Fibroblast of lung (primary cell): ENCODE data around the gene MYORG. TPM values are rescaled to one million over a fixed set of nuclear protein-coding genes. Genes with fewer than 3 reads are reported as not detected.
A peak's percentile ranks its signal among the peaks of the same experiment; 100 is the strongest.

Experiments
- DNase-seq, 2 donors: peaks; one replicate each; pipeline versions ENCODE4 v3.0.0 to v3.0.0-alpha.2; 2010; ENCODE audit warnings: low read depth in 2 of 2
- H2AFZ ChIP-seq: 2 replicates; pipeline ENCODE4 v1.5.1; 2012; ENCODE audit warnings: low read length, control low read depth, inconsistent platforms
- H3K27ac ChIP-seq: 2 replicates; pipeline ENCODE4 v1.5.1; 2011; ENCODE audit warnings: low read length, control low read depth; ENCODE audit not compliant: insufficient read depth
- H3K27me3 ChIP-seq: 2 replicates; pipeline ENCODE4 v1.5.1; 2011; ENCODE audit warnings: mild to moderate bottlenecking, low read length; ENCODE audit not compliant: control insufficient read depth, insufficient read depth
- H3K36me3 ChIP-seq: 2 replicates; pipeline ENCODE4 v1.5.1; 2011; ENCODE audit warnings: low read length; ENCODE audit not compliant: control insufficient read depth, insufficient read depth
- H3K4me1 ChIP-seq: 2 replicates; pipeline ENCODE4 v1.5.1; 2011; ENCODE audit warnings: low read length; ENCODE audit not compliant: control insufficient read depth, insufficient read depth; ENCODE audit errors: extremely low read depth
- H3K4me2 ChIP-seq: 2 replicates; pipeline ENCODE4 v1.5.1; 2011; ENCODE audit warnings: low read length, control low read depth; ENCODE audit not compliant: insufficient read depth; ENCODE audit errors: extremely low read depth
- H3K4me3 ChIP-seq, 4 experiments: fragments of 200-600 bp in 1 of 4; sonication (generic) in 1 of 4; replicated peaks in 1 of 4; 2 replicates each; pipeline ENCODE4 v1.5.1; 2011 to 2016; ENCODE audit warnings: low read length in 4 of 4, low read depth in 3 of 4, mild to moderate bottlenecking in 3 of 4, control low read depth in 2 of 4, inconsistent platforms in 1 of 4, mixed read lengths in 1 of 4; ENCODE audit not compliant: insufficient read depth in 1 of 4; ENCODE audit errors: control extremely low read depth in 1 of 4
- H3K79me2 ChIP-seq: 2 replicates; pipeline ENCODE4 v1.5.1; 2012; ENCODE audit warnings: mild to moderate bottlenecking, low read length, inconsistent platforms; ENCODE audit not compliant: control insufficient read depth, insufficient read depth
- H3K9ac ChIP-seq: 2 replicates; pipeline ENCODE4 v1.5.1; 2011; ENCODE audit warnings: mild to moderate bottlenecking, low read length, control low read depth; ENCODE audit not compliant: insufficient read depth
- H3K9me3 ChIP-seq: 2 replicates; pipeline ENCODE4 v1.5.1; 2012; ENCODE audit warnings: low read depth, low read length; ENCODE audit not compliant: control insufficient read depth, insufficient read depth
- H4K20me1 ChIP-seq: 2 replicates; pipeline ENCODE4 v1.5.1; 2011; ENCODE audit warnings: low read length; ENCODE audit not compliant: control insufficient read depth, insufficient read depth; ENCODE audit errors: extremely low read depth
- EZH2 ChIP-seq: IDR thresholded peaks from 2 replicates; pipeline ENCODE4 v1.5.1; 2012; ENCODE audit warnings: low read length, control low read depth, mild to moderate bottlenecking; ENCODE audit errors: missing control alignments
- polyA plus RNA-seq, 2 donors: library from polyadenylated mRNA; depleted of rRNA in 1 of 2; stranded (reverse) in 1 of 2; unstranded in 1 of 2; fragments of >200 nt; gene quantifications; 2 replicates each; pipeline ENCODE4 v1.2.1, GENCODE V29; 2011 to 2012; ENCODE audit warnings: missing spikeins in 1 of 2
- total RNA-seq: library from RNA; depleted of rRNA; stranded (reverse); fragments of >200 nt; gene quantifications from 2 replicates; pipeline ENCODE4 v1.2.1, GENCODE V29; 2014
- TF ChIP-seq, protein P1 (sequence below), 2 donors: IDR thresholded peaks in 1 of 2; conservative IDR thresholded peaks in 1 of 2; 1 replicate in 1 of 2; 2 replicates in 1 of 2; pipeline ENCODE4 v1.5.1; 2011 to 2012; ENCODE audit warnings: low read length in 2 of 2, control low read depth in 1 of 2, inconsistent platforms in 1 of 2, low read depth in 1 of 2, mild to moderate bottlenecking in 1 of 2

Gene MYORG
- total and polyA plus RNA-seq, 2 donors (not counting 1 experiment from before 2014, with no cell fraction given): 0.34 to 0.83 TPM

GRCh38 chr9:34403554-34404380 is 27.1 kb upstream of the MYORG start:
- Histone ChIP-seq H3K9ac (no peak overlapping the region), H3K4me2 (no peak overlapping the region), H3K4me3 (no peak overlapping the region), H2AFZ (no peak overlapping the region), H3K36me3 (no peaks in the 10 kb centered on the region), H3K79me2 (no peaks in the 10 kb centered on the region), H3K27ac (no peak overlapping the region), H3K4me1 (no peaks in the 10 kb centered on the region), H4K20me1 (no peaks in the 10 kb centered on the region), H3K9me3 (no peaks in the 10 kb centered on the region), H3K27me3 (no peaks in the 10 kb centered on the region)
- TF ChIP-seq, protein P1, sequence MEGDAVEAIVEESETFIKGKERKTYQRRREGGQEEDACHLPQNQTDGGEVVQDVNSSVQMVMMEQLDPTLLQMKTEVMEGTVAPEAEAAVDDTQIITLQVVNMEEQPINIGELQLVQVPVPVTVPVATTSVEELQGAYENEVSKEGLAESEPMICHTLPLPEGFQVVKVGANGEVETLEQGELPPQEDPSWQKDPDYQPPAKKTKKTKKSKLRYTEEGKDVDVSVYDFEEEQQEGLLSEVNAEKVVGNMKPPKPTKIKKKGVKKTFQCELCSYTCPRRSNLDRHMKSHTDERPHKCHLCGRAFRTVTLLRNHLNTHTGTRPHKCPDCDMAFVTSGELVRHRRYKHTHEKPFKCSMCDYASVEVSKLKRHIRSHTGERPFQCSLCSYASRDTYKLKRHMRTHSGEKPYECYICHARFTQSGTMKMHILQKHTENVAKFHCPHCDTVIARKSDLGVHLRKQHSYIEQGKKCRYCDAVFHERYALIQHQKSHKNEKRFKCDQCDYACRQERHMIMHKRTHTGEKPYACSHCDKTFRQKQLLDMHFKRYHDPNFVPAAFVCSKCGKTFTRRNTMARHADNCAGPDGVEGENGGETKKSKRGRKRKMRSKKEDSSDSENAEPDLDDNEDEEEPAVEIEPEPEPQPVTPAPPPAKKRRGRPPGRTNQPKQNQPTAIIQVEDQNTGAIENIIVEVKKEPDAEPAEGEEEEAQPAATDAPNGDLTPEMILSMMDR (conservative IDR thresholded peaks at IDR 0.05 in 1 of 2, IDR thresholded peaks at IDR 0.05 in 1 of 2; ENCODE audit: low read depth in 1 of 2, low read length in 2 of 2): peak; percentile 98 to 99
- no peak for TF ChIP-seq EZH2
- peak; percentile 43 to 70 for DNase-seq

- H3K27ac ChIP-seq: no peak overlapping the region
- H2AFZ ChIP-seq: no peak overlapping the region
- TF ChIP-seq EZH2: no peak
- TF ChIP-seq, protein P1 (conservative IDR thresholded peaks at IDR 0.05 in 1 of 2, IDR thresholded peaks at IDR 0.05 in 1 of 2; ENCODE audit: low read depth in 1 of 2, low read length in 2 of 2): no peak
- H3K9me3 ChIP-seq: no peaks in the 10 kb centered on the region
- no peaks in the 10 kb centered on the region for H4K20me1 ChIP-seq
- H3K4me2 ChIP-seq: no peak overlapping the region
- H3K4me1 ChIP-seq: no peaks in the 10 kb centered on the region
- no peaks in the 10 kb centered on the region for H3K27me3 ChIP-seq
- no peak for DNase-seq
- H3K36me3 ChIP-seq: no peaks in the 10 kb centered on the region
- no peaks in the 10 kb centered on the region for H3K79me2 ChIP-seq
- H3K9ac ChIP-seq: no peak overlapping the region
- no peak overlapping the region for H3K4me3 ChIP-seq
Observed at GRCh38 chr9:34400686-34401602, 24.2 kb upstream of the MYORG start.

DNA sequence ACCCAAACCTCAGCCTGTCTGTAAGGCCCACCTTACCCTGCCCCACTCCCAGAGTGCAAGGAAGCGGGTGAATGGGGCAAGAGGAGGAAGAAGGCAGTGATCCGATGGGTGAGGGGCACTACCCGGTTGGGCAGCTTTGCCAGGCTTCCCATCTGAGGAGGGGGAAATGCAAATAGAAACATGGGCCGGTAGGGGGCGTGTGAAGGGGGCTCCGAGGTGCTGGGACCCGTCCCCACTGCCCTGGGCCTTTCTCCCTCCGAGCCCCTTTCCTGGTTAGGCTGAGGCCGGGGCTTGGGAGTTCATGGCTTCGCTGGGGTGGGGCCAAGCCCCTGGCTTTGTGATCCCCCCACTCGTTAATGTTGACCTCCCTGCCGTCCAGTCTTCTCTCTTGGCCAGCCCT is 23.6 kb upstream of the MYORG start:
- no peaks in the 10 kb centered on the region for H3K36me3 ChIP-seq
- DNase-seq: no peak
- no peak overlapping the region for H2AFZ ChIP-seq
- no peaks in the 10 kb centered on the region for H3K4me1 ChIP-seq
- no peak overlapping the region for H3K27ac ChIP-seq
- no peaks in the 10 kb centered on the region for H3K9me3 ChIP-seq
- H3K79me2 ChIP-seq: no peaks in the 10 kb centered on the region
- no peak overlapping the region for H3K4me2 ChIP-seq
- no peak overlapping the region for H3K9ac ChIP-seq
- H4K20me1 ChIP-seq: no peaks in the 10 kb centered on the region
- TF ChIP-seq EZH2: no peak
- TF ChIP-seq, protein P1 (conservative IDR thresholded peaks at IDR 0.05 in 1 of 2, IDR thresholded peaks at IDR 0.05 in 1 of 2; ENCODE audit: low read depth in 1 of 2, low read length in 2 of 2): peak in 1 of 2 donors; percentile 15
- H3K4me3 ChIP-seq: no peak overlapping the region
- H3K27me3 ChIP-seq: no peaks in the 10 kb centered on the region
